HG03439 (cell line): ENCODE results near the gene GOLM1.

ENCODE experiments used
- ATAC-seq: cut with Tn5 transposase; IDR thresholded peaks from one replicate; pipeline ENCODE4 v1.9.1; 2021; ENCODE audit warnings: mild to moderate bottlenecking, moderate library complexity; ENCODE audit not compliant: unreplicated experiment

The GOLM1 gene

GRCh38 chr9:85995097-85995496 is 104.3 kb downstream of the GOLM1 start:
- no peak for ATAC-seq

GRCh38 chr9:85994191-85994590 is 105.2 kb downstream of the GOLM1 start:
- no peak for ATAC-seq

- no peak for ATAC-seq
These were observed 112.1 kb downstream of the GOLM1 start for GRCh38 chr9:85987236-85987635.

GRCh38 chr9:85984457-85984856 is 114.9 kb downstream of the GOLM1 start:
- ATAC-seq, result no peak

GRCh38 chr9:85981369-85981768 is 118.0 kb downstream of the GOLM1 start:
- no peak for ATAC-seq

- ATAC-seq, result no peak
These were observed 120.9 kb downstream of the GOLM1 start for GRCh38 chr9:85978496-85978895.
